PC-3 (cell line): Measurements from ENCODE around the gene IRX4.
A peak's percentile ranks its signal among the peaks of the same experiment; 100 is the strongest.

Experiments
- CTCF ChIP-seq: fragments of 300-600 bp; sonication (generic); conservative IDR thresholded peaks from 2 replicates; pipeline ENCODE4 v1.5.1; 2017; ENCODE audit warnings: antibody characterized with exemption, low read depth, mild to moderate bottlenecking, low read length
- EZH2 ChIP-seq: fragments of 300-600 bp; sonication (generic); IDR thresholded peaks from one replicate; pipeline ENCODE4 v1.6.1; 2017; ENCODE audit warnings: antibody characterized with exemption, mild to moderate bottlenecking, low read length; ENCODE audit not compliant: unreplicated experiment

DNA sequence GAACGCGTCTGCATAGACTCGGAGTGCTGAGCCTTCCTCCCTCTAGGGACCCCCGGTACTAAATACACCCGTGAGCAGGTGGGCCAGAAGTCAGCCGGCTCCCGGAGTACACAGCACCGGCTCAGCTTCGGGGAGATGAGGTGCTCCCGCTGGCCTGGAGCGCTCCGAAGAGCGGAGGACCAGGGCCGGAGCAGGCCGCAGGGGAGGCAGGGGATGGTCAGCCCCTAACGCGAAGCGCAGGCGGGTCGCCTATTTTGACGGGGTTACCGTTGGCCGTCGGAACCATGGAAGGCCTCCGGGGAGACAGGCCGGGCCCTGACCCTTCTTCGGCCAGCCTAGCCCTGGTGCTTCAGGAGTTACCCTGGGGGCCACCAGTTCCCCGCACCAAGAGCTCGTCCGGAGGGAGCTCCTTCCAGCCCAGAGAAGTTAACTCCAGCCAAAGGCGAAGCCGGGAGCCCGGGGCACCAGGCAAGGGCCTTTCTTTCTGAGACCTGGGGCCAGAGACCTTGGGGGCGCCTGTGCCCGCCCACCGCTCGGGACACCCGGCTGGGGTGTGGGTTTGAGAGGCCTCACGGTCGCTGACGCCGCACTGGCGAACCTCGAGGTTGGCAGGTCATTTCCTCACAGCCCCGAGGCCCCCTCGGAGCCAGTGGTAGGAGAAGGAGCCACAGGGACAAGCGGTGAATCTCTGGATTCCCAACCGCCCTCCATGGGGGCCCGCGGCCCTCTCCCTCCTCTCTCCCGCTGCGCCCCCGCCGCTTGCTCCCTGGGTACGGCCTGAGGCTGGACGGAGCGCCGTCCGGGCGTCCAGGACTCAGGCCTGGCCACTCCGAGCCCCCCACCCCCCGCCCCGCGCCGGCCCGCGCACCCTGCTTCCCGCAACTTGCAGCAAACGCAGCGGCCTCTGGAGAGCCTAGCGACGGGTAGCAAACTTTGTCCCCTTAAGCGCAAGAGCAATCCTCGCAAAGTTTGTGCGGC is 3.4 kb upstream of the IRX4 start:
- no peak for TF ChIP-seq CTCF
- peak; percentile 23 for TF ChIP-seq EZH2
